ENCODE data around the gene OR5K3. TPM values are rescaled to one million over a fixed set of nuclear protein-coding genes. Genes with fewer than 3 reads are reported as not detected.

Gene OR5K3
- total RNA-seq, 3 donors from 2014 or later = not detected

GRCh38 chr3:98433764-98434163 is 43.3 kb downstream of the OR5K3 start:
- ATAC-seq (no peak), DNase-seq (no peak)
- intact Hi-C loops (cut with DNase I, micrococcal nuclease) = no loop called here
- no peaks in the 10 kb centered on the region for H3K4me1 ChIP-seq (ENCODE audit: low read depth)
- peaks cover 20% of the 10 kb centered on the region for H3K9me3 ChIP-seq
- no peaks in the 10 kb centered on the region for H3K36me3 ChIP-seq (ENCODE audit: low read depth)
- no peak for TF ChIP-seq CTCF (IDR thresholded peaks at IDR 0.05)
- no peak overlapping the region for H3K4me3 ChIP-seq

GRCh38 chr3:98434412-98434811 is 43.9 kb downstream of the OR5K3 start:
- Histone ChIP-seq H3K4me3 (no peak overlapping the region), H3K9me3 (peaks cover 15% of the 10 kb centered on the region), H3K4me1 (ENCODE audit: low read depth) (no peaks in the 10 kb centered on the region), H3K36me3 (ENCODE audit: low read depth) (no peaks in the 10 kb centered on the region)
- no peak for ATAC-seq
- no peak for DNase-seq
- intact Hi-C loops (cut with DNase I, micrococcal nuclease) = no loop called here
- TF ChIP-seq CTCF (IDR thresholded peaks at IDR 0.05) = no peak

GRCh38 chr3:98440283-98440682 is 49.8 kb downstream of the OR5K3 start:
- ATAC-seq = peak; percentile 75
- Histone ChIP-seq H3K36me3 (ENCODE audit: low read depth) (no peaks in the 10 kb centered on the region), H3K4me1 (ENCODE audit: low read depth) (no peaks in the 10 kb centered on the region), H3K4me3 (no peak overlapping the region), H3K9me3 (no peaks in the 10 kb centered on the region)
- DNase-seq = no peak
- intact Hi-C loops (cut with DNase I, micrococcal nuclease) = no loop called here
- no peak for TF ChIP-seq CTCF (IDR thresholded peaks at IDR 0.05)

Other genes with a start within 250 kb of the OR5K3 start
- gene OR5H14, start 243.2 kb upstream of the OR5K3 start, total RNA-seq = not detected
- not detected for gene OR5H15, start 224.0 kb upstream of the OR5K3 start, total RNA-seq
- gene OR5H6, start 126.4 kb upstream of the OR5K3 start, total RNA-seq = not detected
- gene OR5H2, start 108.2 kb upstream of the OR5K3 start, total RNA-seq = not detected
- not detected for gene OR5K4, start 36.8 kb upstream of the OR5K3 start, total RNA-seq
- not detected for gene OR5K1, start 72.5 kb downstream of the OR5K3 start, total RNA-seq
- not detected for gene OR5K2, start 107.0 kb downstream of the OR5K3 start, total RNA-seq
- 100 to 1,000 TPM in 1 of 3 donors, 10 to 100 TPM in 2; 64.6 to 150 (median 70.4) TPM for gene CLDND1, start 132.2 kb downstream of the OR5K3 start, total RNA-seq
- gene GPR15, start 141.3 kb downstream of the OR5K3 start, total RNA-seq = 10 to 100 TPM in 1 of 3 donors, 1 to 10 TPM in 2; 4.5 to 11.5 (median 6.9) TPM
- gene CPOX, start 202.9 kb downstream of the OR5K3 start, total RNA-seq = 10 to 100 TPM; 16.2 to 17.9 (median 17.6) TPM